ENCODE measurements around the gene PRTFDC1. TPM values are rescaled to one million over a fixed set of nuclear protein-coding genes. Genes with fewer than 3 reads are reported as not detected.
"Not testable (repeated sequence)": the region's sequence is repeated elsewhere in the genome, so short reads cannot be mapped to it uniquely, and the experiment has no call there.

PRTFDC1 gene
- total and polyA plus RNA-seq, 8 donors, result 1.2 to 21.6 (median 12.4) TPM; not detected in 1

DNA sequence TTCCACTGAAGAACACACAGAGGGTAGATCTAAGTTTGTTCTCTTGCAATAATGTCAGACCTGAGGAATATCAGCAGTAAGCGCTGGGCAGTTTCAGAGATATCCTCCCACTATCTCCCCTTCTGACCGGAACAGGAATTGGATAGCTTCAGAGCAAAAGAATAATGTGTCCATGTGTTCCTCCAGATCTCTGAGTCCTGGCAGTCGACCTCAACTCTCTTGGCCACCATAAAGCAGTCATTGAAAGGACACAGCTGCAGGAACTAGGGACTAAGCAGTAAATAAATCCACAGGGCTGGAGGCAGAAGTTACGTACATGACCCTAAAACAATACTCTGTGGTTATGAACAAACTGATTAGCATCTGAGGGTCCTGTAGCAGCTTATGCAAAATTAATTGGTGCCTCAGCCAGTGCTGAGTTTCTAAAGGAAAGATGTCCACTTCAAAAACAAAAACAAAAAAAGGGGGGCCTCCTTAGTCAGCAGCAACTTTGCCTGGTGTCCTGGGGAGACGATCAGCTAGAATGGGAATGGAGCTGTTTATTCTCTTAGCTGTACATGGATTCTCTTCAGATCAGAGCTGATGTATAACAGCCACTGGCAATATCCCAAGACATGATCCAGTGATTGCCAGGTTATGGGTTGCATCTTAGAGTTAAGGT is 6.4 kb upstream of the PRTFDC1 start:
- intact Hi-C loops (cut with DNase I; ENCODE audit: low total_unique reads), result no loop called here
- 56 to 64% (median 57%) methylated on average over 5 of the region's 5 CpGs for WGBS, 5 donors

DNA sequence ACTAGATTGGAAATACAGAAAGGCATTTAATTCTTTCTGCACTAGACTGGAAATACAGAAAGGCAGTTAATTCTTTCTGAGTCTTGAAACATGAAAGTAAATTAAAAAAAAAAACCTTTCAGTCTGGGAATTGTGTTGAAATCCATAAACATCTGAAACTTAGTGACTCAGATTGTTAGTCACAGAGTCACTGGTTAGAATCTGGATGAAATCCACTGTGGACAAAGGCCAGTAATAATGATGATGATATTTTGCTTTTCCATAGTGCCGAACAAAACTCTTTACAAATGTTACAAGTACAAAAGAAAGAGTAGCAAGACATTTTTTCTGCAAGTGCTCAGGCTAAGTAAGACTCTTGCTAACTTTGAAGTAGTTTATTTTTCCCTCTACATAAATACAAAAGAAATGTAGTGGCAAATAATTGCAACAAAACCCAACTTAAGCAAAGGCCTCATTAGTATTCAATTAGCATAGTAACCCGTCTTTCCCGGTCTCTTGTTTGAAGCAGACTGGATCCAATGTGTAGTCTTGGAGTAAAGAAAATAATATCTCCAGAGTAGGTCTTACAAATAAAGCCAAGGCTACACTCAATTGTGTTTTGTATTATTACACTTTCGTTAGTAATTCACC is 5.8 kb upstream of the PRTFDC1 start:
- peak in 1 of 2 donors; percentile 72 for DNase-seq
- Histone ChIP-seq H3K4me1 (peaks cover 7 to 31% (median 25%) of the 10 kb centered on the region in 4 donors), H3K9me3 (no peaks in the 10 kb centered on the region), H3K36me3 (no peaks in the 10 kb centered on the region), H3K27me3 (no peaks in the 10 kb centered on the region), H3K27ac (peak overlapping the region in 4 of 5 donors; percentile 47 to 83 (median 64)), H3K4me3 (no peak overlapping the region)
- intact Hi-C loops (cut with DNase I; ENCODE audit: low total_unique reads), result no loop called here
- 57 to 77% (median 72%) methylated on average over 4 of the region's 4 CpGs for WGBS, 5 donors
- TF ChIP-seq POLR2A (IDR thresholded peaks at IDR 0.05) (no peak), POLR2AphosphoS5 (IDR thresholded peaks at IDR 0.05) (peak in 2 of 3 donors; percentile 15 to 56)

More for the DNA sequence above, 6.4 kb upstream of the PRTFDC1 start:
- peak in 1 of 2 donors; percentile 85 for DNase-seq
- Histone ChIP-seq H3K36me3 (no peaks in the 10 kb centered on the region), H3K4me3 (no peak overlapping the region), H3K27ac (peak overlapping the region in 4 of 5 donors; percentile 47 to 83 (median 64)), H3K27me3 (no peaks in the 10 kb centered on the region), H3K9me3 (no peaks in the 10 kb centered on the region), H3K4me1 (peaks cover 11 to 28% (median 21%) of the 10 kb centered on the region in 4 donors)
- TF ChIP-seq EP300 (IDR thresholded peaks at IDR 0.05) (no peak), POLR2AphosphoS5 (IDR thresholded peaks at IDR 0.05) (no peak), POLR2A (IDR thresholded peaks at IDR 0.05) (no peak)
- TF ChIP-seq, protein P1, sequence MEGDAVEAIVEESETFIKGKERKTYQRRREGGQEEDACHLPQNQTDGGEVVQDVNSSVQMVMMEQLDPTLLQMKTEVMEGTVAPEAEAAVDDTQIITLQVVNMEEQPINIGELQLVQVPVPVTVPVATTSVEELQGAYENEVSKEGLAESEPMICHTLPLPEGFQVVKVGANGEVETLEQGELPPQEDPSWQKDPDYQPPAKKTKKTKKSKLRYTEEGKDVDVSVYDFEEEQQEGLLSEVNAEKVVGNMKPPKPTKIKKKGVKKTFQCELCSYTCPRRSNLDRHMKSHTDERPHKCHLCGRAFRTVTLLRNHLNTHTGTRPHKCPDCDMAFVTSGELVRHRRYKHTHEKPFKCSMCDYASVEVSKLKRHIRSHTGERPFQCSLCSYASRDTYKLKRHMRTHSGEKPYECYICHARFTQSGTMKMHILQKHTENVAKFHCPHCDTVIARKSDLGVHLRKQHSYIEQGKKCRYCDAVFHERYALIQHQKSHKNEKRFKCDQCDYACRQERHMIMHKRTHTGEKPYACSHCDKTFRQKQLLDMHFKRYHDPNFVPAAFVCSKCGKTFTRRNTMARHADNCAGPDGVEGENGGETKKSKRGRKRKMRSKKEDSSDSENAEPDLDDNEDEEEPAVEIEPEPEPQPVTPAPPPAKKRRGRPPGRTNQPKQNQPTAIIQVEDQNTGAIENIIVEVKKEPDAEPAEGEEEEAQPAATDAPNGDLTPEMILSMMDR (IDR thresholded peaks at IDR 0.05), result no peak

DNA sequence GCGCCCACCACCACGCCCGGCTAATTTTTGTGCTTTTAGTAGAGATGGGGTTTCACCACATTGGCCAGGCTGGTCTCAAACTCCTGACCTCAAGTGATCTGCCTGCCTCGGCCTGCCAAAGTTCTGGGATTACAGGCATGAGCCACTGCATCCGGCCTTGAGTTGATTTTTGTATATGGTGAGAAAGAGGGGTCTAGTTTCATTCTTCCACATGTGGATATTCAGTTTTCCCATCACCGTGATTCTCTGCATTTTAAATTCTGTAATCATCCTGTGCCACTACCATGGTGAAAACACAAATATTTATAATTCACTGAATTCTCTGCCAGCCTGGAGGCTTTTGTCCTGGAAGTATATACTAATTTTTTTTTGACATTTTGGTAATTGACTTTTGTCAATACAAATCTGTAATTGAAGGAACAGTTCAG is 5.2 kb upstream of the PRTFDC1 start:
- H3K4me3 ChIP-seq; H3K9me3 ChIP-seq; intact Hi-C loops (cut with DNase I; ENCODE audit: low total_unique reads); H3K36me3 ChIP-seq; DNase-seq; H3K27me3 ChIP-seq: not testable (repeated sequence)
- H3K4me1 ChIP-seq, result peaks cover 2 to 36% (median 28%) of the 10 kb centered on the region in 4 donors
- WGBS, 5 donors, result 73 to 86% (median 83%) methylated on average over 6 of the region's 6 CpGs
- peak overlapping the region; percentile 12 to 83 (median 55) for H3K27ac ChIP-seq

DNA sequence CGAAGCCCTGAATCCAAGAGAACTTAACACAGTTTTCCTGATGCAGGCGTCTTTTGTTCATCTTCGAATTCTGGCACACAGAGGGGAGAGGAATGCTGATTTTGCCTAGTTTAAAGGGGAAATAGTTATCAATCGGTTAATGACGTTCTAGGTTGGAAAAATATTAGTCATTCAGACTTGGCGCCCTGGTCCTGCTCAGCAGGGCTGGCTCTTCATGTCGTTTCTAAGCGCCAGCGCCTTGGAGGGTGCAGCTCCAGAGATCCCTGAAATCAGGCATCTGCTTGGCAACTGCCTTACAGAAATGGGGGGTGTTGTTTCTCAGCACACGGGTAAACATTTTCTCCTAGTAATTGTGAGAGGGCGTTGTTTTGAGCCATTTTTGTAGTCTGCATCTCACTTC is 1.3 kb upstream of the PRTFDC1 start:
- H3K9me3 ChIP-seq, result no peaks in the 10 kb centered on the region
- no peaks in the 10 kb centered on the region for H3K36me3 ChIP-seq
- intact Hi-C loops (cut with DNase I; ENCODE audit: low total_unique reads), result no loop called here
- no peak for TF ChIP-seq POLR2A (IDR thresholded peaks at IDR 0.05)
- TF ChIP-seq POLR2AphosphoS5 (IDR thresholded peaks at IDR 0.05), result no peak
- TF ChIP-seq, protein P1 (IDR thresholded peaks at IDR 0.05), result no peak
- TF ChIP-seq EP300 (IDR thresholded peaks at IDR 0.05), result no peak
- H3K4me3 ChIP-seq, result peak overlapping the region in 1 of 4 donors; percentile 79
- WGBS, 5 donors, result 62 to 72% (median 67%) methylated on average over 11 of the region's 11 CpGs
- H3K4me1 ChIP-seq, result peaks cover 9 to 44% (median 33%) of the 10 kb centered on the region in 4 donors
- no peak for DNase-seq
- H3K27me3 ChIP-seq, result no peaks in the 10 kb centered on the region
- H3K27ac ChIP-seq, result peak overlapping the region; percentile 35 to 92 (median 89)

DNA sequence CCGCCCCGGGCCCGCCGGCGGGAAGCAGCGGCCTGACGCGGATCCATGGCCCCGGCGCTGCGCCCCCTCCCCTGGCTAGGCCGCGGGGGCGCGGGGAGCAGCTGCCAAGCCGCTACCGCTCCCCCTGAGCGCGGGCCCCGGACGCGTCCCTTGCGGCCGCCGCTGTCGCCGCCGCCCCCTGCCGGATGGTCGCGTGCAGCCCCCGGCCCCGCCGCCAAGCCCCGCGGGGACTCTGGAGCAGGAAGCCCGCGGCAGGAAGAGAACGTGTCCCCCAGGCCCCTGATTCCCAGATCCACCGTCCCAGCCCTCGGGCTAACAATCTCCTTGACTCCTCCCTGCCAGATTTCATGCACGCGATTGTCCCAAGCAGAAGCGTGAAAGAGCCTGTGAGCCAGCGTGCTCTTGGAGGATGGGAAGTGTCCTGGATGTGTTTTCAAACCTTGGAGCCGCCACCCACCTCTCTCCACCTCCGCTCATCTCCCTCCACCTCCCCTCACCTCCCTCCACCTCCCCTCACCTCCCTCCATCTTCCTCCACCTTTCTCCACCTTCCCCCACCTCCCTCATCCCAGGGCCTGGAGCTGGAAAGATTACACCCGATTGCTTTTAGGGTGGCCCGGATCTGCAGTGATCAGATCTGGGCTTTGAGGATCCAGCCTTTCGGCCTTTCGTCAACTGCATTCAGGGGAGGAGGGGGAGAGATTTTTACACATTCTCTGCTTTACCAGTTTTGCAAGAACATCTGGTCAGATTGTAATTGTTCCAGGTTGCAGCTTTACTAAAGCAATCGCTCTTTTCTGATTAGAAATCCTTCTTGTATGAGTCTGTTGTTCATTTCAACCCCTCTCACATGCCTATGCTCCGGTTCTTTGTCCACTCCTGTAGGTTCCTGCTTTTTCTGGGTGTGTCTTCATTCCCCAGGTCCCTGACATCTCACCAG is 570 bp upstream of the PRTFDC1 start:
- Histone ChIP-seq H3K27me3 (no peaks in the 10 kb centered on the region), H3K4me1 (peaks cover 9 to 39% (median 27%) of the 10 kb centered on the region in 4 donors), H3K27ac (peak overlapping the region; percentile 86 to 92 (median 89)), H3K4me3 (peak overlapping the region; percentile 67 to 81 (median 75)), H3K36me3 (no peaks in the 10 kb centered on the region), H3K9me3 (no peaks in the 10 kb centered on the region)
- intact Hi-C loops (cut with DNase I; ENCODE audit: low total_unique reads), result no loop called here
- TF ChIP-seq, protein P1 (IDR thresholded peaks at IDR 0.05), result peak in 3 of 7 experiments; percentile 5 to 63 (median 40)
- no peak for TF ChIP-seq EP300 (IDR thresholded peaks at IDR 0.05)
- WGBS, 5 donors, result 4 to 12% (median 4%) methylated on average over 17 to 52 of the region's 53 CpGs
- peak; percentile 45 to 82 for DNase-seq
